Mucosa of rectum (tissue), 2 donors: ENCODE measurements around the gene TBC1D16.

ENCODE experiments used
- H3K27ac ChIP-seq, 2 donors: one replicate each; pipeline ENCODE4 v1.7.0; 2013; ENCODE audit warnings: inconsistent platforms in 2 of 2, low read depth in 2 of 2, low read length in 2 of 2
- H3K27me3 ChIP-seq, 2 donors: one replicate each; pipeline ENCODE4 v1.7.0; 2013; ENCODE audit warnings: low read length in 2 of 2; ENCODE audit not compliant: control insufficient read depth in 2 of 2, insufficient read depth in 2 of 2
- H3K36me3 ChIP-seq, 2 donors: one replicate each; pipeline ENCODE4 v1.7.0; 2013; ENCODE audit warnings: low read length in 2 of 2; ENCODE audit not compliant: control insufficient read depth in 2 of 2, insufficient read depth in 2 of 2
- H3K4me1 ChIP-seq, 2 donors: one replicate each; pipeline ENCODE4 v1.7.0; 2013; ENCODE audit warnings: low read length in 2 of 2, mild to moderate bottlenecking in 1 of 2; ENCODE audit not compliant: control insufficient read depth in 2 of 2, insufficient read depth in 2 of 2
- H3K4me3 ChIP-seq, 2 donors: one replicate each; pipeline ENCODE4 v1.7.0; 2013; ENCODE audit warnings: low read length in 2 of 2
- H3K9ac ChIP-seq, 2 donors: one replicate each; pipeline ENCODE4 v1.7.0; 2013; ENCODE audit warnings: low read length in 2 of 2, low read depth in 1 of 2, mild to moderate bottlenecking in 1 of 2
- H3K9me3 ChIP-seq, 2 donors: one replicate each; pipeline ENCODE4 v1.7.0; 2013; ENCODE audit warnings: low read length in 2 of 2; ENCODE audit not compliant: control insufficient read depth in 2 of 2
- donor health status: healthy.
- donor health status: Normal muscosa, but diverticular disease.

Gene TBC1D16

GRCh38 chr17:79939755-79940458 is 95.8 kb downstream of the TBC1D16 start:
- Histone ChIP-seq H3K36me3 (peaks cover 9 to 10% of the 10 kb centered on the region in 2 donors), H3K4me1 (no peaks in the 10 kb centered on the region)

GRCh38 chr17:79939094-79939435 is 96.6 kb downstream of the TBC1D16 start:
- Histone ChIP-seq H3K4me3 (no peak overlapping the region), H3K27me3 (no peaks in the 10 kb centered on the region), H3K9ac (no peak overlapping the region), H3K27ac (no peak overlapping the region), H3K4me1 (peaks cover under 1% of the 10 kb centered on the region in 2 donors), H3K9me3 (no peaks in the 10 kb centered on the region), H3K36me3 (peaks cover 5 to 8% of the 10 kb centered on the region in 2 donors)

More at GRCh38 chr17:79939755-79940458, 95.8 kb downstream of the TBC1D16 start:
- Histone ChIP-seq H3K27ac (no peak overlapping the region), H3K27me3 (no peaks in the 10 kb centered on the region), H3K4me3 (no peak overlapping the region), H3K9me3 (no peaks in the 10 kb centered on the region), H3K9ac (no peak overlapping the region)

DNA sequence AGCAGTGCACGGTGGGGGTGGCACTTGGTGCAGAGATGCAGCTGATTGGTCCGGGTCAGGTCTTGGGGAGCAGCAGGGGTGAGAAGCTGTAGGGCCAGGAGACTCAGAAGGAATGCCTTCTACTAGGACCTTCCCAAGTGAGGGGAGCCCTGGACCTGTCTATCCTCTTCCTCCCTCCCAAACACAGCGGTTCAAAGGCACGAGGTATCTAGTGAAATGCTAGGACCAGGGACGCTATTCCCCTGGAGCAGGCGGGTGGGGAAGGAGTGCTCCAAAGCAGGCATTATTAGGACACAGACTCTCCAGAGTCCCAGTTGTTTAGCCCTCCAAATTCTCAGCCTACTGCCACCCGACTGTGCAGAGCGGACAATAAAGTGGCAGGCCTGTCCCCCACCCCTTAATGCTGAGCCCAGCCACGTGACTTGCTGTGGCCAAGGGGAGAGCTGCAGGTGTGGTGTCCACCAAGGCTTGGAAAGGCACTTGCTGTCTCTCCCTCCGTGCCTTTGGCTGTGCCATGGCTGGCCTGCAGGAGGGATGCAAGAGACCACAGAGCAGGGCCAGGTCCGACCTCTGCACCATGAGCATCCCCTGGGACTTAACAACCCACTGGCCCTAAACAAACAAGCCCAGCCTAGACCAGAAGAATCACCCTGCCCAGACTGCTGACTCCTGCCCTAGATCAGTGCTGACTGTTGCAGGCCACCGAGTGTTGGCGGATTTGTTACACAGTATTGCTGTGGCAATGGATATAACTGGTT is 97.2 kb downstream of the TBC1D16 start:
- Histone ChIP-seq H3K4me3 (no peak overlapping the region), H3K9ac (no peak overlapping the region), H3K36me3 (peaks cover 5 to 6% of the 10 kb centered on the region in 2 donors), H3K9me3 (no peaks in the 10 kb centered on the region), H3K4me1 (peaks cover 6% of the 10 kb centered on the region in 2 donors), H3K27ac (no peak overlapping the region), H3K27me3 (no peaks in the 10 kb centered on the region)

- Histone ChIP-seq H3K9ac (no peak overlapping the region), H3K36me3 (peaks cover 5 to 6% of the 10 kb centered on the region in 2 donors), H3K9me3 (no peaks in the 10 kb centered on the region), H3K4me3 (no peak overlapping the region), H3K27me3 (no peaks in the 10 kb centered on the region), H3K27ac (no peak overlapping the region), H3K4me1 (peaks cover 7 to 10% of the 10 kb centered on the region in 2 donors)
These were observed 98.0 kb downstream of the TBC1D16 start for GRCh38 chr17:79937391-79938335.

DNA sequence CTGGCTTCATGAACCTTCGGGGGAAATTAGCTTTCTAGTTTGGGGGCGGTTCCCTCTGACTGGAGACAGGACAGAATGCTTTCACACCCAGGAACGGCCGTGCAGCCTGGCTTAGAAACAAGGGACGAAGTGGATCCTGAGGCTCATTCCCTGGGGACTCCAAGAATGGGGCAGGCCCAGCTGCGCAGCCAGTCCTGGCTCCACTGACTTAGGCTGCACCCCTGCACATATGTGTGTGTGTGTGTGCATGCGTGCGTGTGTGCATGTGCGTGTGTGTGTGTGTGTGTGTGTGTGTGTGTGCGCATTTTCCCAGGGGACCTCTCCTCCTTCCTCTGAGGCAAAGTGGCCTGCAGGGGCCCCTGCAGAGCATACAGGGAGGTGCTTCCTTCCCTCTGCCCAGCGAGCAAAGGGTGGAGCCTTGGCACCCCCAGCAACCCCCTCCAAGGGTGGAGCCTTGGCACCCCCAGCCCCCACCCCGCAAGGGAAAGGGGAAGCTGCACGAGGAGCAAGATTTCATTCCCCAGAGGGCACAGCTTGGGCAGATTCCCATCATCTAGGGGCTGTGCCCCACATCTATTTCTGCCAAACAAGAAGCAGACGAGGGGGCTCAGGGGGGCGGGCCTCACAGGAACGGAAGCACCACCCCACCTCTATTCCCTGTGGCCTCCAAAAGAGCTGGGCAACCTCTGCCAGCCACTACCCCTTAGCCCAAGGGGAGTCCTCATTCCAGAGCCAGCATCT is 98.9 kb downstream of the TBC1D16 start:
- no peak overlapping the region for H3K9ac ChIP-seq
- H3K4me1 ChIP-seq: peaks cover 14 to 17% of the 10 kb centered on the region in 2 donors
- H3K4me3 ChIP-seq: no peak overlapping the region
- no peaks in the 10 kb centered on the region for H3K9me3 ChIP-seq
- no peaks in the 10 kb centered on the region for H3K27me3 ChIP-seq
- H3K27ac ChIP-seq: no peak overlapping the region
- peaks cover 5 to 6% of the 10 kb centered on the region in 2 donors for H3K36me3 ChIP-seq

GRCh38 chr17:79936050-79936449 is 99.6 kb downstream of the TBC1D16 start:
- Histone ChIP-seq H3K36me3 (peaks cover 5 to 6% of the 10 kb centered on the region in 2 donors), H3K27me3 (peaks cover 0 to 3% of the 10 kb centered on the region in 2 donors), H3K27ac (no peak overlapping the region)

DNA sequence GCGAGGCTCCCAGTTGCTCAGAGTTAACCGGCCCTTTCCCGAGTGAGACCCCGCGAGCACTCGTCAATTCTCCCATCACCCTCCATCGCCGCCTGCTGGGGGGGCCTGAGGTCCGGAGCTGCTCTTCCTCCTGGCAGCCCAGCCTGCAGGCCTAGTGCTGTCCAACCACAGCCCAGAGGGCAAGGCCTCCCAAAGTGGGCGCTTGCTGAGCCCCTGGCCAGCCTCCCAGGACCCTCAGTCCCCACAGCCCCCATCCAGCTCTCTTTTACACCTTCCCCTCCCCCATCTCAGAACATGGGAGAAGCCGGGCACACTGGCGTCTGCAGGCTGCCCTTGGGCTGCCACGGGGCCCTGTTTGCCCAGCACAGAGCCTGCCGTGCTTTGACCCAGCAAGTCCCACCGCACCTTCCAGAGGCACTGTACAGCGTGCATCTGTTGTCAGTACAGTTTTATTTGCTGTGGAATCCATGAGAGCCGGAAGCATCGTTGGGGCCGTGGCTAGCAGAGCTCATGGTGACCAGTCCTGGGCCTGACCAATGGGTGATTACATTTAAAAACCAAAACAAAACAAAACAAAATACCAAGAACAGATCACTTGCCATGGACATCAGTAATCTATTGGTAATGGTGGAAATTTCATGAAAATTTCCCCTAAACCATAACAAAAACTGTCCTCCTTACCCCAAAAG is 100.3 kb downstream of the TBC1D16 start:
- Histone ChIP-seq H3K27me3 (peaks cover 3 to 4% of the 10 kb centered on the region in 2 donors), H3K4me3 (no peak overlapping the region), H3K4me1 (peaks cover 19 to 26% of the 10 kb centered on the region in 2 donors), H3K36me3 (peaks cover 5% of the 10 kb centered on the region in 2 donors), H3K9me3 (no peaks in the 10 kb centered on the region), H3K27ac (no peak overlapping the region), H3K9ac (no peak overlapping the region)

More at GRCh38 chr17:79936050-79936449, 99.6 kb downstream of the TBC1D16 start:
- Histone ChIP-seq H3K9me3 (no peaks in the 10 kb centered on the region), H3K4me3 (no peak overlapping the region), H3K4me1 (peaks cover 17 to 25% of the 10 kb centered on the region in 2 donors), H3K9ac (no peak overlapping the region)

DNA sequence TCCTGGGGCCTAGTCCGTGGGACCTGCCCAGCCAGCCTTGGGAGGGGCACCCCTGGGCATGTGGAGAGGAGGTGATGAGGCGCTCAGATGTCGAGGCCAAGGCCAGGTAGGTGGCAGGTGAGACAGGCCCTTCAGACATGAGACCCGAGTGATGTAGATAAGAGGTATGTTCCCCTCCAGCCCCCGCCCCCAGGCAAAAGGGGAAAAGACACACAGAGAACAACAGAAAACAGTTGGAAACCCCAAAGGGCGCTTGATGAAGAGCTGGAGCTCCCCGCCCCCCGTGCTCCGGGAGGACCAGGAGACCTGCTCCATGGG is 101.1 kb downstream of the TBC1D16 start:
- Histone ChIP-seq H3K27me3 (peaks cover 3 to 4% of the 10 kb centered on the region in 2 donors), H3K9ac (no peak overlapping the region), H3K27ac (no peak overlapping the region), H3K9me3 (no peaks in the 10 kb centered on the region), H3K4me3 (no peak overlapping the region), H3K4me1 (peaks cover 19 to 26% of the 10 kb centered on the region in 2 donors), H3K36me3 (peaks cover under 1 to 3% of the 10 kb centered on the region in 2 donors)
